ENCODE measurements around the gene LEP. TPM values are rescaled to one million over a fixed set of nuclear protein-coding genes. Genes with fewer than 3 reads are reported as not detected.

The LEP gene
- not detected for total RNA-seq

- Mint-ChIP-seq H3K4me3 (no peak within 1 kb of the TSS), H3K27me3 (ENCODE audit: low read depth) (peaks cover 23% of the 10 kb centered on the region), H3K36me3 (ENCODE audit: low read depth) (peaks cover 9% of the 10 kb centered on the region), H3K4me1 (ENCODE audit: low read depth) (peaks cover 12% of the 10 kb centered on the region), H3K9me3 (ENCODE audit: insufficient read depth) (peaks cover 13% of the 10 kb centered on the region), H3K27ac (no peak within 1 kb of the TSS)
- ChIA-PET CTCF (interaction anchor here (1.4 kb wide), 1 partner anchor 31 kb away, joined by 3 read pairs; no protein-coding TSS in a partner anchor), POLR2A (no interaction called here)
- no peak for ATAC-seq
- DNase-seq: no peak
Measured at GRCh38 chr7:128240696-128241386, at the start of gene LEP. Gene LEP (plus strand): TSS chr7:128241278. CDS start chr7:128252019, 10,741 bp downstream.

DNA sequence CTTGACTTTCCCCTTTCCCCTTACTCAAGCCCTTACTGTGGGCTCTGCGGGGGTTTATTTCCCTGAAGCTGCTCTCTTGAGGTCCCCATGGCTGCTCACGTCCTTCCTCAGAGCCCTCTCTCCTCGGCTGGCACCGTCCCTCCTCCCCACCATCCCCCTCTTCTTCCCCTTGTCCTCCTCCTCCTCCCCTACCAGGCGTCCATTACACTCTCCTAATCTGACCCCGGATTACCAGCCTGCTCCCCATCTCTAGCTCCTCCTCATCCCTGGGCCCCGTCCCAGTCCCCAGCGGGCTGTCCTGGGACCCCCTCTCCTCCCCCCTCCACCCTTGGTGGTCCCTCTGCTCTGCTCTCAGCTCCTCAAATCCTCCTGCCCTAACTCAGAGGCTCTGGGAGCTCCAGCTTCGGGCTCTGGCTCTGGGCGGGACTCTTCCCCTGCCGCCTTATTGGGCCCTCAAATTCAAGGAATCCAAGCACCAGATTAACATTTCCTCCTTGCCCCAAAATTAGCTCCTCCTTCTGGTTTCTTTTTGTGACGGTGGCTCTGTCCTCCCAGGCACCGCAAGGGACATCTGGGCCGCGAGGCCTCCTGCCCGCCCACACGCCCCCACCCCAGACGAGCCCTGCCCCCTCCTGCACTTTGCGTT is 48.5 kb upstream of the LEP start:
- peaks cover 28% of the 10 kb centered on the region for H3K27me3 Mint-ChIP-seq (ENCODE audit: low read depth)
- DNase-seq (no peak), ATAC-seq (no peak)
- no peak overlapping the region for H3K4me3 Mint-ChIP-seq
- H3K4me1 Mint-ChIP-seq (ENCODE audit: low read depth): no peaks in the 10 kb centered on the region
- H3K36me3 Mint-ChIP-seq (ENCODE audit: low read depth): peaks cover 6% of the 10 kb centered on the region
- no peak overlapping the region for H3K27ac Mint-ChIP-seq
- peaks cover 15% of the 10 kb centered on the region for H3K9me3 Mint-ChIP-seq (ENCODE audit: insufficient read depth)
- CTCF ChIA-PET: no interaction called here
- POLR2A ChIA-PET: no interaction called here

GRCh38 chr7:128194533-128195282 is 46.4 kb upstream of the LEP start:
- ChIA-PET CTCF (no interaction called here), POLR2A (no interaction called here)
- H3K4me1 Mint-ChIP-seq (ENCODE audit: low read depth): no peaks in the 10 kb centered on the region
- peaks cover 15% of the 10 kb centered on the region for H3K9me3 Mint-ChIP-seq (ENCODE audit: insufficient read depth)
- no peak overlapping the region for H3K27ac Mint-ChIP-seq
- peaks cover 30% of the 10 kb centered on the region for H3K27me3 Mint-ChIP-seq (ENCODE audit: low read depth)
- DNase-seq: no peak
- H3K4me3 Mint-ChIP-seq: no peak overlapping the region
- H3K36me3 Mint-ChIP-seq (ENCODE audit: low read depth): peaks cover 6% of the 10 kb centered on the region
- ATAC-seq: no peak

- ChIA-PET CTCF (no interaction called here), POLR2A (no interaction called here)
- Mint-ChIP-seq H3K9me3 (ENCODE audit: insufficient read depth) (peaks cover 15% of the 10 kb centered on the region), H3K27me3 (ENCODE audit: low read depth) (peaks cover 39% of the 10 kb centered on the region), H3K36me3 (ENCODE audit: low read depth) (peaks cover 6% of the 10 kb centered on the region), H3K4me1 (ENCODE audit: low read depth) (peaks cover 8% of the 10 kb centered on the region), H3K4me3 (no peak overlapping the region), H3K27ac (no peak overlapping the region)
- ATAC-seq (no peak), DNase-seq (no peak)
Measured at GRCh38 chr7:128197589-128197988, 43.5 kb upstream of the LEP start.

DNA sequence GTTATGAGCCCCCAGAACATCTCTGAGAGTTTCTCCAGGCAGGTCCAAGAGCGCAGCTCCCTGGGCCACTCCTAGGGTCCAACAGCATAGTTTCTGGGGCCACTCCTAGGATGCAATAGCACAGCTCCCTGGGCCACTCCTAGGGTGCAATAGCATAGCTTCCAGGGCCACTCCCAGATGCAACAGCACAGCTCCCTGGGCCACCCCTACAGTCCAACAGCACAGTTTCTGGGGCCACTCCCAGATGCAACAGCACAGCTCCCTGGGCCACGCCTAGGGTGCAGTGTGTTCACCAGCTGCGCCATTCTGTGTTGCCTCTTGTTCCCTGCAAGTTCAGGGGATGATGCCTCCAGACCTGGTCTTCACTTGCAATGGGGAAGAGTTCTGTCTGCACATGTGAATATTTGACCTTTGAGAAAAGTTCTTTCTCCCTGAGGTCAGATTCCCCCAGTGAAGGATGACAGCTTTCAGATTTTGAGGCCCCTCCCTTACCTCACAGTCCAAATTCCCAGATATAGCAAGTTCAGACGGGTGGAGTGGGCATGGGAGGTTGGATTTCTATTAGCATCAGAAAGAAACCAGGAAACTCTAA is 43.0 kb upstream of the LEP start:
- no peak for ATAC-seq
- no peak for DNase-seq
- ChIA-PET CTCF (interaction anchor here (1.1 kb wide), 1 partner anchor 490 kb away, joined by 5 read pairs; no protein-coding TSS in a partner anchor), POLR2A (no interaction called here)
- H3K4me1 Mint-ChIP-seq (ENCODE audit: low read depth): peaks cover 8% of the 10 kb centered on the region
- H3K27me3 Mint-ChIP-seq (ENCODE audit: low read depth): peaks cover 44% of the 10 kb centered on the region
- peaks cover 15% of the 10 kb centered on the region for H3K9me3 Mint-ChIP-seq (ENCODE audit: insufficient read depth)
- H3K36me3 Mint-ChIP-seq (ENCODE audit: low read depth): peaks cover 6% of the 10 kb centered on the region
- H3K4me3 Mint-ChIP-seq: no peak overlapping the region
- H3K27ac Mint-ChIP-seq: no peak overlapping the region

DNA sequence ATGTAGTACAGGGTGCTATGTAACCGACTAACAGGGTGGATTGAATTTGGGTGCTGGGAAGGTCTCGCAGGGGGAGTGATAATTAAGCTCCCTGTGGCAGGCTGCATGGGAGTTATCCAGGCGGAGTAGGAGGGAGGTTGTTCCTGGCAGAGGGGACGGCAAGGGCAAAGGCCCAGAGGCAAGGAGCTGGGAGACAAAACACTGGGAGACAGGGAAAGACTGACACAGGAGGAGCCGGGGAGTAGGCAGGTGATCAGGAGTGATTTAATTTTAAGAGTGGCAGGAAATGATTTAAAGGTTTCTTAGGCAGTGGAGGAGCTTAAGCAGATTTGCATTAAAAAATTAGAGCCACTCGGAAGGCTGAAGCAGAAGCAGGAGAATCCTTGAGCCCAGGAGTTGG is 40.7 kb upstream of the LEP start:
- ChIA-PET POLR2A (no interaction called here), CTCF (interaction anchor here (0.6 to 2.0 kb wide), 2 partner anchors 9 to 1014 kb away, joined by 3 to 13 read pairs; no protein-coding TSS in a partner anchor)
- H3K4me3 Mint-ChIP-seq: no peak overlapping the region
- peaks cover 8% of the 10 kb centered on the region for H3K4me1 Mint-ChIP-seq (ENCODE audit: low read depth)
- H3K27ac Mint-ChIP-seq: no peak overlapping the region
- H3K36me3 Mint-ChIP-seq (ENCODE audit: low read depth): peaks cover 2% of the 10 kb centered on the region
- H3K27me3 Mint-ChIP-seq (ENCODE audit: low read depth): peaks cover 50% of the 10 kb centered on the region
- peaks cover 10% of the 10 kb centered on the region for H3K9me3 Mint-ChIP-seq (ENCODE audit: insufficient read depth)
- DNase-seq (no peak), ATAC-seq (no peak)

DNA sequence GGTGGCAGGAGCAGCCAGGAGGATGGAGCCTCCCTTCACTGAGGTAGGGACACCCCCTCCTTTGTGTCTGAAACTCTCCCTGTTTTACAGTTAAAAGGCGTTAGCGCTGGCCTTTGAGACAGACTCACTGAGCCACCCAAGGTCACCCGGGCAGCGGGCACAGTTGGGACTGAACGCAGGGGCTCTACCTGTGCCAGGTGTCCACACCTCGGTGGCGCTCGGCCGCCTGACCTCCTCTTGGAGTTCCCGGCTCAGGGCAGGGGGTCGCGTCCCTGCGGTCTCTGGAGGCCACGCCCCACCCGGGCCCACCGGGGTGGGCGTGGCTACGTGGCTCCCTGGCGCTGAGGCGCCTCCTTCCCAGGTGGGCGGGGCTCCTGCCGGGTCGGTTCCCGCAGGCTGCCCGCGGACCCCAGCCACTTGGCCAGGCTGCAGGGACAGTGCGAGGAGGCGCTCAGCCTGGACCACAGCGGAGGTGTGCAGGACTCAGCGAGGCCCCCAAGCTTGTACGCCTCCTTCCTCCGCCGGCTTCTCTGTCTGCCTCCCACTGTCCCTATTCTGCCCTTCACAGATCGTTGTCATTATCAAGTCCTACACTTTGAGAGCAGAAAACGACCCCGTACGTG is 39.9 kb upstream of the LEP start:
- peaks cover 2% of the 10 kb centered on the region for H3K36me3 Mint-ChIP-seq (ENCODE audit: low read depth)
- peaks cover 8% of the 10 kb centered on the region for H3K4me1 Mint-ChIP-seq (ENCODE audit: low read depth)
- H3K4me3 Mint-ChIP-seq: no peak overlapping the region
- H3K27me3 Mint-ChIP-seq (ENCODE audit: low read depth): peaks cover 50% of the 10 kb centered on the region
- CTCF ChIA-PET: no interaction called here
- H3K9me3 Mint-ChIP-seq (ENCODE audit: insufficient read depth): peaks cover 3% of the 10 kb centered on the region
- peak; percentile 49 for ATAC-seq
- POLR2A ChIA-PET: no interaction called here
- no peak overlapping the region for H3K27ac Mint-ChIP-seq
- no peak for DNase-seq

GRCh38 chr7:128201690-128202085 is 39.4 kb upstream of the LEP start:
- H3K4me1 Mint-ChIP-seq (ENCODE audit: low read depth): peaks cover 8% of the 10 kb centered on the region
- peaks cover 50% of the 10 kb centered on the region for H3K27me3 Mint-ChIP-seq (ENCODE audit: low read depth)
- no peak overlapping the region for H3K4me3 Mint-ChIP-seq
- no peak overlapping the region for H3K27ac Mint-ChIP-seq
- H3K9me3 Mint-ChIP-seq (ENCODE audit: insufficient read depth): no peaks in the 10 kb centered on the region
- H3K36me3 Mint-ChIP-seq (ENCODE audit: low read depth): peaks cover under 1% of the 10 kb centered on the region
- ChIA-PET CTCF (no interaction called here), POLR2A (no interaction called here)
- DNase-seq (no peak), ATAC-seq (peak; percentile 19)

DNA sequence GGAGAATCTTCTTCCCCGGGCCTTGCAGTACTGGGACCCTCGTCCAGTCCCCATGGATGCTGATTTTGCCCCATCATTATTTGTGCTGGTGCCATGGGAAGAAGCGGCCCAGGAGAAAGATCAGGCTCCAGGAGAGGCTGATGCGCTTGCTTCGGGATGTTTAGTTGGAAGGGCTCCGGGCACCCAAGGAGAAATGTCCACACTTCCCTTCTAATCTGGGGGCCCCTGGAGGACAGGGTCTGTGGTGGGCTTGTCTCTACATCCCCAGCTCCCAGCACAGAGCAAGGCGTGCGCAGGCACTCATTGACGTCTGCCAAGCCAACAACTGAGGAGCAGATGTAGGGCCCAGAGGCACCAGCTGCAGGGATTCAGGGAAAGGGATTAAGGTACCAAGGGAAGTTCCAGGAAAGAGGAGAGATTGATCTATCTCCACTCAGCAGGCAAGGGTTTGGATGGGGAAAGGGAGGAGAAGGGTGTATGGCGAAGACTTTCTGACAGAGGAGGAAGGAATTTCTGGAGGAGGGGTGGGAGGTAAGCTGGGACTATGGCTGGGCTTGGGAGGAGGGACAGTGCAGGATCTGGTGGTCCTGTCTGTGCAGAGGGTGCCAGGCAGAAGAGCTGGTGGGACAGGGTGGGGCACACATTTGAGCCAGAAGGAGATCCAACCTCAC is 38.7 kb upstream of the LEP start:
- no peak for DNase-seq

DNA sequence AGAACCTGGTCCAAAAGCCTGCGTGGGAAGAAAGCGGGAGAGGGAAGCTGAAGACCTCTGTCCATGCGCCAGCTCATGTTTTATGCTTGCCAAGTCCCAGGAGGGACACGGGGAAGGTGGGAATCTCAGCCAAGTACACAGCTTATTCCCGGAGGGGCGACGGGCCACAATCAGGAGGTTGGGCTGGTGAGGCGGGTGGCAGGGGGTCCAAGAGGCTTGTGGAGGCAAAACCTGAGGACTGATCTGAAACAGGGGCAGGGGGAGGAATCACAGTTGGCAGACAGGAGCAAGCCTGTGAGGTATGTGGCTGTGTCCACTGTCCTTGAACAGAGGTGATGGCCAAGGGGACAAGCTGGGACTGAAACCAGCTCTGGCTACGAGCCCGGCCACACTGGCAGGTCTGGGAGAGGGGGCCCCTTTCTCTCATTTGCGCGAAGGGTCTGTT is 38.0 kb upstream of the LEP start:
- H3K27me3 Mint-ChIP-seq (ENCODE audit: low read depth): peaks cover 51% of the 10 kb centered on the region
- peaks cover 8% of the 10 kb centered on the region for H3K4me1 Mint-ChIP-seq (ENCODE audit: low read depth)
- ATAC-seq: no peak
- no peaks in the 10 kb centered on the region for H3K36me3 Mint-ChIP-seq (ENCODE audit: low read depth)
- CTCF ChIA-PET: interaction anchor here (0.7 to 1.2 kb wide), 2 partner anchors 77 to 495 kb away, joined by 3 to 4 read pairs; no protein-coding TSS in a partner anchor
- H3K27ac Mint-ChIP-seq: no peak overlapping the region
- DNase-seq: no peak
- H3K9me3 Mint-ChIP-seq (ENCODE audit: insufficient read depth): no peaks in the 10 kb centered on the region
- no peak overlapping the region for H3K4me3 Mint-ChIP-seq
- POLR2A ChIA-PET: interaction anchor here (1.3 kb wide), 1 partner anchor 618 kb away, joined by 5 read pairs; the partner anchor contains the start of gene GCC1

More for the DNA sequence above, 38.7 kb upstream of the LEP start:
- no peak overlapping the region for H3K27ac Mint-ChIP-seq
- H3K27me3 Mint-ChIP-seq (ENCODE audit: low read depth): peaks cover 51% of the 10 kb centered on the region
- peaks cover 8% of the 10 kb centered on the region for H3K4me1 Mint-ChIP-seq (ENCODE audit: low read depth)
- H3K36me3 Mint-ChIP-seq (ENCODE audit: low read depth): no peaks in the 10 kb centered on the region
- H3K9me3 Mint-ChIP-seq (ENCODE audit: insufficient read depth): no peaks in the 10 kb centered on the region
- CTCF ChIA-PET: interaction anchor here (1.2 kb wide), 1 partner anchor 494 kb away, joined by 3 read pairs; no protein-coding TSS in a partner anchor
- no peak overlapping the region for H3K4me3 Mint-ChIP-seq
- POLR2A ChIA-PET: interaction anchor here (1.3 kb wide), 1 partner anchor 617 kb away, joined by 5 read pairs; the partner anchor contains the start of gene GCC1
- ATAC-seq: no peak
